Prostate gland (tissue), 2 donors: ENCODE results near the gene GRIK5.

Experiments used
- POLR2A ChIP-seq: fragments of 450-650 bp; IDR thresholded peaks from one replicate; pipeline ENCODE4 v1.6.1; 2016; ENCODE audit warnings: antibody characterized with exemption, mild to moderate bottlenecking
- POLR2AphosphoS5 ChIP-seq: sonication (generic); formaldehyde crosslinking; IDR thresholded peaks from one replicate; pipeline ENCODE4 v1.6.1; 2017; ENCODE audit warnings: antibody characterized with exemption
- TF ChIP-seq, protein P1 (sequence below), 4 experiments: fragments of 200-600 bp in 2 of 4; fragments of 450-650 bp in 2 of 4; sonication (generic) in 2 of 4; IDR thresholded peaks; 1 replicate in 3 of 4; 2 replicates in 1 of 4; pipeline ENCODE4 v1.5.1; 2016 to 2019; ENCODE audit warnings: antibody characterized with exemption in 4 of 4, mild to moderate bottlenecking in 2 of 4, moderate library complexity in 2 of 4

- TF ChIP-seq, protein P1, sequence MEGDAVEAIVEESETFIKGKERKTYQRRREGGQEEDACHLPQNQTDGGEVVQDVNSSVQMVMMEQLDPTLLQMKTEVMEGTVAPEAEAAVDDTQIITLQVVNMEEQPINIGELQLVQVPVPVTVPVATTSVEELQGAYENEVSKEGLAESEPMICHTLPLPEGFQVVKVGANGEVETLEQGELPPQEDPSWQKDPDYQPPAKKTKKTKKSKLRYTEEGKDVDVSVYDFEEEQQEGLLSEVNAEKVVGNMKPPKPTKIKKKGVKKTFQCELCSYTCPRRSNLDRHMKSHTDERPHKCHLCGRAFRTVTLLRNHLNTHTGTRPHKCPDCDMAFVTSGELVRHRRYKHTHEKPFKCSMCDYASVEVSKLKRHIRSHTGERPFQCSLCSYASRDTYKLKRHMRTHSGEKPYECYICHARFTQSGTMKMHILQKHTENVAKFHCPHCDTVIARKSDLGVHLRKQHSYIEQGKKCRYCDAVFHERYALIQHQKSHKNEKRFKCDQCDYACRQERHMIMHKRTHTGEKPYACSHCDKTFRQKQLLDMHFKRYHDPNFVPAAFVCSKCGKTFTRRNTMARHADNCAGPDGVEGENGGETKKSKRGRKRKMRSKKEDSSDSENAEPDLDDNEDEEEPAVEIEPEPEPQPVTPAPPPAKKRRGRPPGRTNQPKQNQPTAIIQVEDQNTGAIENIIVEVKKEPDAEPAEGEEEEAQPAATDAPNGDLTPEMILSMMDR (IDR thresholded peaks at IDR 0.05), result no peak
- TF ChIP-seq POLR2A, result no peak
- TF ChIP-seq POLR2AphosphoS5, result no peak
Measured at GRCh38 chr19:42066075-42066754, 3.8 kb downstream of the GRIK5 start.
